NCI-H1105 (cell line): Measurements from ENCODE around the gene BRIX1.
"Not testable (repeated sequence)": the region's sequence is repeated elsewhere in the genome, so short reads cannot be mapped to it uniquely, and the experiment has no call there.

Source experiments
- DNase-seq: peaks from one replicate; lab custom pipeline; 2025; lab: John Stamatoyannopoulos, UW

Gene BRIX1

GRCh38 chr5:34967540-34967939, 52.0 kb downstream of the BRIX1 start:
- DNase-seq = no peak

DNA sequence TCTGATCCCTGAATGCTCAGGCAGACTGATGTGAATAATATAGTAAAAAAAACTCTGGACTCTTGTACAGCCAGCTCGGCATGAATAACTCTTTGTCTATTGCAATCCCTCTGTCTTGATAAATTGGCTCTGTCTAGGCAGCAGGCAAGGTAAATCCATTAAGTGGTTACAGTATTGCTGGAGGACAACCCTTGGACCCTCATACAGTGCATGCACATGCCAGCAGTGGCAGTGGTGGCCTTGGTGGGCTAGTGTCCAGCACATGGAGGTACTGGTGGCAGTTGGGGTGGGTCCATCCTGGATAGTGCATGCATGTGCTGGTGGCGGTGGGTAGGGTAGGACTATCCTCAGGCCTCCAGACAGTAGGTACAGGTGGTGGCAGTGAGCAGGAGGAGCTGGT, 52.7 kb downstream of the BRIX1 start:
- no peak for DNase-seq

- no peak for DNase-seq
These were observed 55.0 kb downstream of the BRIX1 start for GRCh38 chr5:34970552-34970951.

DNA sequence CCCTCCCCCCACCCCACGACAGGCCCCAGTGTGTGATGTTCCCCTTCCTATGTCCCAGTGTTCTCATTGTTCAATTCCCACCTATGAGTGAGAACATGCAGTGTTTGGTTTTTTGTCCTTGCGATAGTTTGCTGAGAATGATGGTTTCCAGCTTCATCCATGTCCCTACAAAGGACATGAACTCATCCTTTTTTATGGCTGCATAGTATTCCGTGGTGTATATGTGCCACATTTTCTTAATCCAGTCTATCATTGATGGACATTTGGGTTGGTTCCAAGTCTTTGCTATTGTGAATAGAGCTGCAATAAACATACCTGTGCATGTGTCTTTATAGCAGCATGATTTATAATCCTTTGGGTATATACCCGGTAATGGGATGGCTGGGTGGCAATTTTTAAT, 56.1 kb downstream of the BRIX1 start:
- DNase-seq = not testable (repeated sequence)
